GM18502 (cell line): ENCODE measurements around the gene SCUBE1.

Source experiments
- ATAC-seq: cut with Tn5 transposase; IDR thresholded peaks from one replicate; pipeline ENCODE4 v1.9.1; 2021; ENCODE audit warnings: mild to moderate bottlenecking; ENCODE audit not compliant: unreplicated experiment, poor library complexity

The SCUBE1 gene

DNA sequence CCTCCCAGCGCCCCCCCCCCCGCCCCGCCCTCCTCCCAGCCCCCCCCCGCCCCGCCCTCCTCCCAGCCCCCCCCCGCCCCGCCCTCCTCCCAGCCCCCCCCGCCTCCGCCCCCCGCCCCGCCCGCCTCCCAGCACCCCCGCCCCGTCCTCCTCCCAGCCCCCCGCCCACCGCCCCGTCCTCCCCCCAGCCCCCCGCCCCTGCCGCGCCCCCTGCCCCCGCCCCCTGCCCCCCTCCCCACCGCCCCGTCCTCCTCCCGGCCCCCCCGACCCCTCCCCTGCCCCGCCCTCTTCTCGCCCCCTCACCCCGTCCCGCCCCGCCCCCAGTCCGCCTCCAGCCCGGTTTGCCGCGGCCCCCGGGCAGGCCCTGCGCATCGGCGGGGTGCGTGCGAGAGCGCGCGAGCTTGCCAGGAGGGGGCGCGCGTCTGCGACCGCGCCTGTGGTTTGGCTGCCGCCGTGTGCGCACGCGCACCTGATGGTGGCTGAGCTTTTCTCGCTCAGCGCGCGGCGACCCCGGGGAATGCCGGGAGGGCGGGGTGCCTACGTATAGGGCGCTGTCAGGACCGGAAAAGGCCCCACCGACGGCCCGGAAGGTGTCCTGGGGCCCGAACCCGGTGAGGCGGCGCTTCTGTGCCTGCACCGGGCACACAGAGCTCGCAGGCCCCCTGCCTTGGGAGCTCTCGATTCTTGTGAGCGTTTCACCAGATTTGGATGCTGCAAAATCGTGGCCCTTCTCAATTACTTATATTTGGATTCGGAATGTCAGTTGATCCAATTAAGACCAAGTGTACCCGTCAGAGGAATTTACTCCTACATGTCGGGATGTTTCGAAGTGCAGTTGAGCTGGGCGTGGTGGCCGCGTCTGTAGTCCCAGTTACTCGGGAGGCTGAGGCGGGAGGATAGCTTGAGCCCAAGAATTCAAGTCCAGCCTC is 155.7 kb downstream of the SCUBE1 start:
- ATAC-seq: peak; percentile 78

DNA sequence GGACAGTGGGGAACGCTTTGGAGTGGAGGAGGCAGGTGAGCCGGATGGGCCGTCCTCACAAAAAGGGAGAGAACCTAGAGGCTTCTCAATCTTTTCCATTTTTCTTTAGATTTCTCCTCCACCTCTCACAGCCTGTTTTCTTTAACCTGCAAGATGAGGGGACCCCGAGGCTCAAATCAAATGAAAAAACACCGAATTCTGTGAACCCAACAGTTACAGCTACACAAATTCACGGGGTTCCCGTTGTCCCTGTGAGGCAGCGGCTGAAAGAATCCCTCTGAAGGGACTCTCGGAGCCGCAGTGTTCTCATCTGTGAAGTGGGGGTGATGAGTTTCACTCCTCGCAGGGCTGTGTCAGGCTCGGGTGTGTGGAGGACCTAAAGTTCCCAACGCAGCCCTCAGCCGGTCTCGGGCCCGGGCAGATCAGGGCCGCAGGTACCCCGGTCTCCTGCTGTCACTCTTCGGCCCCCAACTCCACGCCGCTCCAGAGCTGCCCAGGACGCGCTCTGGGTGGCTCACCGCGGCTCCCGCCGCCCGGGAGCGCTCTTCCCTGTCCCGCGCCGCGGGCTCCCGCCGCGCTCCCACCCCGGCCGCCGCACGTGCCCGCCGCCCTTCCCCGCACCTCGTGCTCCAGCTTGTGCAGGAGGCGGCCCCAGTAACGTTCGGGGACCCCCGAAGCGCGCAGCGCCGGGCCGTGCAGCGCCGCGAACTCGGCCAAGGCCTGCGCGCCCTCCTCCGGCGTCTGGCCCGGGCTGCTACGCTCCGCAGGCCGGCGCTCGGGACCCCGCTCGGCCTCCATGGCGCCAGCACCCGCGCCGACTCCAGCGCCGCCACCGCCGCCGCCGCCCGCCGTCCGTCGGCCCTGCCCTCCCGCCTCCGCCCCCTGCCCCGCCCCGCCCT is 156.7 kb downstream of the SCUBE1 start, which contains the start of gene TTLL12:
Gene TTLL12, minus strand, starts transcription at position 863 of the 899 bp plus-strand sequence. Its CDS starts 65 bp downstream, at position 798.
- ATAC-seq: peak; percentile 53

DNA sequence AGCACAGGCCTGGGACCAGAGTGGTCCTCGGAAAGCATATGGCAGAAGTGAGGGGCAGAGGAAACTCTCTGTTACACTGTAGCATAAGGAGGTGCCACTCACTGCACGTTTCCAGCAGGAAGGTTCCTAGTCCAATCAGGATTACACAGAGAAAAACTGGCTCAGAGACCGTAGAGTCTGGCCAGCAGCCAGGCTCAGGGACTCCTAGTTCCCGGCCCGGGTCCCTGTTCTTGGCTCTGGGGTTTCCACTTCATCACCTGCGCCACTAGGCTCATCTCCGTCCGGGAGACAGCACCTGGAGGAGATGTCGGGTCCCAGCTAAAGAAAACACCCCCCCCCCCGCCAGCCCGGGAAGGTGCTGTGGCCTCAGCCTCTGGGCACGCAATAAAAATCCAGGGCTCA is 157.3 kb downstream of the SCUBE1 start:
- no peak for ATAC-seq

DNA sequence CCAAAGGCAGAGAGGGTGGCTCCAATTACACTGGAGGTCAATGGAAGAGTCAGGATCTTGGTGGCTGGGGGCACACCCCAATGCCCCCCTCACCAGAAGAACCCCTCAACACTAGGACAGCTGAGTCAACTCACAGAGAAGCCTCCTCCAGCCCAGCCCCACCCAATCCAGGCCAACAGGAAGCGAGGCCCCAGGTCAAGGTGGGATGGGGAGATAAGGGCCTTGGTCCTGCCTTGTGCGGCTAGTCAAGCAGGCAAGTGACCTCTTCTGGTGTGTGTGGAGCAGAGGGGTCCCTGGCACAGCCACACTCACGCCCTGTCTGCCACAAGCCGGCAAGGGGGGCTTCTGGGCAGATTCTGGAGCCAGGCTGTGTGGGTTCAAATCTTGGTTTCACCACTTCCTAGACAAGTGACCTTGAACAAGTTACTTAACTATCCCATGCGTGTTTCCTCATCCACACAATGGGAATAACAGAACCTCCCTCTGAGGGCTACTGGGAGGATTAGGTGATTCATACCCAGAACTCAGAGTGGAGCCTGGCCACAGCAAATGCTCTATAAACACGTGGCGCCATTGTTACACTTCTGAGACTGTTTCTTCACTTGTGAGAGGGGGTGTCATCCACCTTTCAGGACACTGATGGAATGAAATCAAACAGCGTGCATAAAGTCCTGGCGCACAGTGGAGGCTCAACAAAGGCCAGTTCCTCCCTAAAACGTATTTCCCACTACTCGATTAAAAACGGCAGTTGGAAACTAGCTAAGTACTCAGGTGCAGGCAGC is 159.5 kb downstream of the SCUBE1 start:
- ATAC-seq: no peak

DNA sequence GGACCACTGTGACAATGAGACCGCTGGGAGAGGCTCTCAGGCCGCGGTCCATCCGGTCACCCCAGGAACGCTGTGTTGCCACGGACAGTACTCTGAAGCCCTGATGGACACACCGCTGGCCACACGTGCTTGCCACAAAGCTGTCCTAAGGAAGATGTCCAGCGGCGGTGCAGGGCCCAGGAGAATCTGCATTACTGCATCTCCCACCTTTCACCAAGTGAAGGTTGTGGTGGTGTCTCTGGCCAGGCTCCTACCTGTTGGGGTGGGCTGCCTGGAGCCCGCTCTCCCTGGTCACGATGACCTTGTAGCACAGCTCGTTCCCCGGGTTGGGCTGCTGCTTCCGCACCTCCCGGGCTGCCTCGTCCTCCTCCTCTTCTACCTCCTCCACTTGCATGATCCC is 160.4 kb downstream of the SCUBE1 start:
- no peak for ATAC-seq

DNA sequence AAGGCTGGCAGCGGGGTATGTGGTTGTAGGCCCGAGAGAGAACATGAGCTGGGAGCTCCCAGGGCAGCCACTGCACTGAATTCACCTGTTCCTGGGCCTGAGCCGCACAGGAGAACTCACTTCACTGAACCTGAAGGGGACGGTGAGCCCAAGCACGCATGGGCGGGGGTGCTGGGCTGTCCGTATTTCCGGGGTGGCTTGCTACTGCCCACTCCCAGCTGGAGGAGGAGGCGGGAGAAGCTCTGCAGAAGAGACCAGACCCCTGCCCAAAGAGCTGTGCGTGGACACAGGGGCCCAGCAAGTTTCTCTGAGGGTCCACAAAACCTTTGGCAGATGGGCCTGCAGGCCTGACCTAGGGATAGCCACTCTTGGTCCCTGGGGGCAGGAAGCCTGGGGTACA is 161.1 kb downstream of the SCUBE1 start:
- ATAC-seq: no peak

DNA sequence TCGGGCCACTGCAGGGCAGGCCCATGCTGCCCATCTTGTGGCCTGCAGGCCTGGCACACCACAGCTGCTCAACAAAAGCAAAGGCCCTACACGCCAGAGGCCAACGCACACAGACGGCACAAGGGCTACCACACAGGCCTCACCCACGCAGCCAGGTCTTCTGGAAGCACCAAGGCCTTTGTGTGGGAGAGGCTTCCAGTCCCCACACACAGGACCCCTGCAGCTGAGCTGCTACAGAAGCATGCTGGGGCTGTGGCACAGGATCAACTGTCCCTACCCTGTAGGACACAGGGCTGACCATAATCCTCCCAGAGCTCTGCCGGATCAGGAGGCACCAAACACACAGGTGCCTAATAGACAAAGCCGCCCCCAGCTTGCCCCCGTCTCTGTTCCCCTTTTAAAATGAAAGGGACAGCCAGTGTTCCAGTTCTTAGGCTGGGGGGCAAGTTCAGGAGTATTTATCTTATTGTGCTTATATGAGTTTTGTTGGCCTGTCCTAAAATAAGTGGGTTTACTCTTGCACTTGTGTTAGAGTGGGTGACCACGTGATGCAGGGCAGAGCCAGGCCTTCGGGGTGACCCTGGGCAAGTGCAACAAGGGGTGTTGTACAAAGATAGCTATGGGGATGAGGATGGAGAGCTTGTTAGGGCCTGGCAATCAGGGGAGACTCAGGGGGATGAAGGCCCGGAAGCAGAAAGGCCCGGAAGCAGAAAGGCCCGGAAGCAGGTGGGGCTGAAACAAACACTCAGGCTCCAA is 161.7 kb downstream of the SCUBE1 start:
- ATAC-seq: no peak

DNA sequence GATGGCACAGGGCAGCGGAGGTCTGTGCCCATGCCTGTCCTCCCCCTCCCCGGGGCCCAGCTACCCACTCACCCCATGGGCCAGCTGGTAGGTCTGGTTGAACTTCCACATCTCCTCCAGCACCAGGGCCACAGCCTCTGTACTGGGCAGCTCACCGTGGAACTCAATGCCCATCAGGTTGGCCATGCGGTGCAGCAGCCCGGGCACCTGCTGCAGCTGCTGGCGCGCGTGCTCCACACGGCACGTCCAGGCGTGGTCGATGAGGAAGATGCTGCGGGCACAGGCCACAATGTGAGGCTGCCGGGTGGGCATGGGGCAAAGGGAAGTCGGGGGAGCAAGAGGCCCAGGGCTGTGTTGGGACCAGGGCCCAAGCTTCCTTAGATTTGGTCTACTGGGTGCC is 162.5 kb downstream of the SCUBE1 start:
- ATAC-seq: no peak

DNA sequence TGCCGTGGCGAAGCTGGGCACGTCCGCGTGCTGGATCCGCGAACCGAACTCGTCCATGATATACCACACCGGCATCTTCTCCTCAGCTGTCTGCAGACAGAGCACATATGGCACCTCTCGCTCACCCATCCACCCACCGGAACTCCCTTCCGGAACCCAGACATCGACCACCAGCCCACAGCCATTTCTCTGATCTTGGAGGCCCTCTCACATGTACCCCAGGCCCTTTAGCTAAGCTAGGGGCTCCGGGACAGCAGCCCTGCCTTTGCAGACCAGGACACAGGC is 163.3 kb downstream of the SCUBE1 start:
- no peak for ATAC-seq

DNA sequence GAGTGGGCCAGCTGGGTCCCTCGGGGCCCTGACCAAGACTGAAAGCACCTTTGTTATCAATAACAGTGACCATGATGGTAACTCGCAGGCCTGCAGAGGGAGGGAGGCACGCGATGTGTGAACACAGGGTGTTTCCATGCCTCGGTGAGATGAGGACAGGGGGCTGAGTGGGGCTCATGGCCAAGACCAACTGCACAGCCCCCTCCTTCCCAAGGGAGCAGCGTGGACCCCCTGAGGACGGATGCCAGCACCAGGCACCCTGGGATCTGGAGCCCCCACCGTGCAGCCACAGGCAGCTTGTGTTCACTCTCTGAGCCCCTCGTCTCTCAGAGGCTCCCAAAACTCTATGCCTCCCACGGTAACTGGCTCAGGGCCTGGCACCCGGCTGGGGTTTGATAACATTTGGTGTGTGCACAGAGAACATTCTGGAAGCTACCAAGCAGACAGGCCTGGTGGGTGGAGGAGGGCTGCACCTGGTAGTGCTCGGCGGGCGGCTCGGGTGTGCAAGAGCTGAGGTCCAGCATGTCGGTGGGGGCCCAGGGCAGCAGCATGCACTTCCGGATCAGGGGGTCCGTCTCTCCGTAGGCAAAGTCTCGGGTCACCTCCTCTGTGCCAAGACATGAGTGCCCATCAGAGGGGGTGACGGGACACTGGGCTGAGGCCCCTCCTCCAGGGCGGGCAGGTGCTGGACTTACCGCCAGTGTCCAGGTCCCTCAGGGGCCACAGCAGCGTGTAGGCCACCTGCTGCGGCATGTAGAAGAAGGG is 163.8 kb downstream of the SCUBE1 start:
- no peak for ATAC-seq

DNA sequence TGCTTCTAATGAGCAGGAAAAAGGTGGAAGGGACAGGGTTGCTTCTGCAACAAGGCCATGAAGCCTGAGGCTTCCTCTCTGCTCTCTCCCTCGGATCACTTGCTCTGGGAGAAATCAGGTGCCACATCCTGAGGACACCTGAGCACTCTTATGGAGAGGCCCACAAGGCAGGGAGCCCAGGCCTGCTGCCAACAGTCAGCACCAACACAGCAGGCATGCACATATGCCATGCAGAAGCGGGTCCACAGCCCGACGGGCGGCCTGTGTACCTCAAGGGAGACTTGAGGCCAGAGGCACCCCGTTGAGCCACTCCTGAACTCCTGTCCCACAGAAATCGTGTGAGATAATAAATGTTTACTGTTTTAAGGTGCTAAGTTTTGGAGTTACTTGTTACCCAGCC is 165.7 kb downstream of the SCUBE1 start:
- no peak for ATAC-seq

DNA sequence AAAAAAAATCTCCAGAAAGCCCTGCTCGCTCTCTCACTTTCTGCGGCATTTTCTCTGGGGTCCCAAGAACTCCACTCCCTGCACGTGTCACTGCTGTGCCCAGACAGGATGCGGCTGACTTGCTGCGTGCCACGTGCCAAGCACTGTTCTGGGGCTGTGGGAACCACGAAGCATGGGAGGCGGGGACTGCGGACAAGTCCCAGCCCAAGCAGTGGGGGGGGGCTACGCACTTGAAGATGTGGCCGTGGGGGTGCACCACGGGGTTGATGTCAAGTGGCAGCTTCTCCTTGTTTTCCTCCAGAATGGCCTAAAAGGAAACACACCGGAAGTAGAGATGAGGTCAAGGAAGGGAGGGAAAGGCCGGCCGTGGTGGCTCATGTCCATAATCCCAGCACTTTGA is 167.1 kb downstream of the SCUBE1 start:
- ATAC-seq: no peak

DNA sequence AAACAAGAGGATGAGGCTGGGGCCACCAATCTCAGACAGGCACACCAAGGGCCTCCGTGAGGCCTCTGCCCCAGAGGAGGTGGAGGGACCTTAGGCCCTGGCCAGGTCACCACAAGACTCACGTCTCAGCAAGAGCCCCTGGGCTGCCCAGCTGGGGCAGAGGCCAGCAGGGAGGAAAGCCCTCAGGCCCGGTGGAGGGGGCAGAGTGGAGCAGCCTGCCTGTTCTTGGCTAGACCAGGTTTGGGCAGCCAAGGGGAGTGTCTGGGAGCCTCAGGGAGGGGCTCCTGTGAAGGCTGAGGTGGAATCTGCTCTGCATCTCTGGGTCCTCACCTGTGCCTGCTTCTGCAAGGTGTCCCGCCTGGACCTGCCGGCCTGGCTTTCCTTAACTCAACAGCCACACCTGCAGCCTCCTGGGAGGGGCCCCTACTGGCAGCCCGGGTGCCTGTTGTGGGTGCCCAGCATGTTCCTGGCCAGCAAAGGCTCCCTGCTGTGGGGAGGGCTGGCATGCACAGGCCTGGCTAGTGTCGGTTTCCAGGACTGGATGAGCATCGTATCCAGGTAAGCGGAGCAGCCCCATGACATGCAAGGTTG is 168.1 kb downstream of the SCUBE1 start:
- ATAC-seq: no peak

DNA sequence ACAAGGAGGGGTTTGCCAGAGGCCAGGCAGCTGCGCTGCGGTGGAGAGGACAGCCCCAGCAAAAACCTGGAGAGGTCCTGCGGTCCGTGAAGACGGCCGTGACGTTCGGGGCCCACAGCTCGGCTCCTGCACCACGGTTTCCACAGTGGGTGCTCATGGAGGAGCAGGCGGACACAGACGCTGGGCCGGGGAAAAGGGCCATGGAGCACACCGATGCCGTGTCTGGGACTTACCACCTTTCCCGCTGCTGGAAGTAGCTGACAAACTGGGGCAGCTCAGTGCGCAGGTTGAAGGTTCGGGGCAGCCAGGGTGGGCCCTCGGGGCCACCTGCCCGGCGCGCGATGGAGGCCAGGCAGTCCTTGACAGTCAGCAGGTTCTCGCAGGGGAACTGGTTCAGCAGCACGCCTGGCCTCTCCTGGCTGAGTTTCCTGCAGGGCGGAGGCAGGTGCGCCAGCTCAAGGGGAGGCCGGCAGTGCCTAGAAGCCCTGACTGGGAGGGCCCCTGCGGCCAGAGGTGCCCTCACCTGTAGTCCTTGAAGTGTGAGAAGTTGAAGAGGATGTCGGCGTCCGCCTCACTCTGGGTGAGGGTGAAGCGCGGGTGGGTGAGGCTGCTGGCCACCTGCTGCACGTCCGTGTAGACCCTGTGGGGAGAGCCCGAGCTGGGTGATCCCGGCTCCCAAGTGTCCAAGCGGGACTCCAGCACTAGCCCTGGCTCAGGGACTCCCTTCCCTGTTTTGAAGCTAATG is 169.0 kb downstream of the SCUBE1 start:
- ATAC-seq: no peak

DNA sequence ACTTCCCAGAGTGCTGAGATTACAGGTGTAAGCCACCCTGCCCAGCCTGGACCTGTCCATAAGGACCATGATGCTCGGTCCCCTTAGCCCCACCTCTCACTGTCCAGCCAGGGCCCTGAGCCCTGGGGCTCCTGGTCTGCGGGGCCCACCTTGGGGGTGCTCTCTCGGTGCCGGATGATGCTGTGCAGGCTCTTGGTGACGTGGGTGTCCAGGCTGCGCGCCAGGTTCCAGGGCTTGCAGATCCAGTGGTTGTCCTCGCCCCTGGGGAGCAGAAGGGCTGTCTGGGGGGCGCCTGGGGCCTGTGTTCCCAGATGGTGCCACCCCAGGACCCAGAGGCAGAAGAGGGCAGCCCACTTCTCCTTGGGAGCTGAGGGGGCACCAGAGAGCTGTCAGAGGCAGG is 169.6 kb downstream of the SCUBE1 start:
- no peak for ATAC-seq

DNA sequence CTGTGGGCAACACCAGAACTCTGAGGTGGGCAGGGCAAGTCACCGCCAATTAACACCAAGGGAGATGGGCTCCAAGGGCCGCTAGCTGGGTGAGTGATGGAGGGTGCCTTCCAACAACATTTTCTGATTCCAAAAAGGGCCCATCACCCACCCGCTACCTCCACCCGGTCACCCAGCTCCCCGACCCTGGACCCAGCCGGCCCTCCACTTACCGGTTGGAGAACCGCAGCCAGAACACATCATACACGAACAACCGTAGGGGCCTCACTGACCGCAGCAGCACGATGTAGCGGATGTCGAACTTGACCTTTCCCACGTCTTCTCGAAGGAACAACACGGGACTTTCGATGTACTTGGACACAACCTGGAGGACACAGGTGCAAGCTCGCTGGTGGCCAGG is 171.0 kb downstream of the SCUBE1 start:
- no peak for ATAC-seq

DNA sequence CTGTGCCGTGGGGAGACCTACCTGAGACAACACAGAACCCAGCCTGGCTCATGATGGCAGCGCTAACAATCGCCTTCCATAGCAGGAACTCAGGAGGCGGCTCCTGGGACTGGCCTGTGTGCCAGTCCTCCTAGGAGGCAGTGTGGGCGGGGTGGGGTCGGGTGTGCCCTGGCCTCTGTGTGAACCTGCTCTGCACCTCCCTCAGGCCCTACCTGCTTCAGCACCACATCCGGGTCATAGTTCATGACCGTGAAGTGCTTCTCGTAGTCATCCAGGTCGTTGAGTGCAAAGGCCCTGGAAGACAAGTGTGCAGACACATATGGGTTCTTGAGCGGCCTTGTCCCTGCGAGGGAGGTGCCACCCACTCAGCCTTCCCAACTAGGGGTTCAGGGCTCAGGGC is 171.6 kb downstream of the SCUBE1 start:
- no peak for ATAC-seq

DNA sequence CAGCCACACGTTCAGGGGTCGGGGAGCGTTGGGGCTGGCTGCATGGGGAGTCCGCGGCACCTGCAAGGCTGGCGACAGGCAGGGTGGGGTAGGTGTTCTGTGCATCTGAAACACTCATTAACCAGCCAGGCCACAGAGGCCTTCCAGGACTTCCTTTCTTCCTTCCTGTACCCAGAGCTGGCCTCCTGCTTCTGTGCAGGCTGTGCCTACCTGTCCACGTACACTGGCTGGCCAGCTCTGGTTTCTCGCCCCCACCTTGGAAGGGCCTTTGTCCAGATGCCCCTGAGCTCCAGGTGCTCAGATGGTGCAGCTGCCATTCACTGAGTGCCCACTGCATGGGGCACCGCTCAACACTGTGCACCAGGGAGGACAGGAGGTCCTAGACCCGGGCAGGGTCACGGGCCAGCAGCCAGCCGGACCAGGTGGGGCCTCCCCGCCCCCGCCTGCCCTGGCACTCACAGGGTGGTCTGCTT is 172.1 kb downstream of the SCUBE1 start:
- ATAC-seq: no peak
